K562 (cell line): ENCODE measurements around the gene PDHX. TPM values are rescaled to one million over a fixed set of nuclear protein-coding genes. Genes with fewer than 3 reads are reported as not detected.

ENCODE experiments used
- ATAC-seq: fragments of 200-7000 bp; cut with Tn5 transposase; 3 replicates; pipeline ENCODE4 v1.9.1; 2020; ENCODE audit warnings: moderate library complexity
- BruUV-seq: library from RNA; stranded (reverse); fragments of 400-500 nt; replicated peaks from 2 replicates; lab custom pipeline; 2021; lab: Mats Ljungman, UMichigan
- CTCF ChIA-PET: fragments of 300-600 bp; formaldehyde crosslinking; extraction: SDS; loops from one replicate; lab custom pipeline; 2021; ENCODE audit warnings: low intra/inter-chr PET ratio; lab: Yijun Ruan, JAX
- POLR2A ChIA-PET: fragments of 300-600, 350-650 bp; sonication (Branson Sonifier 250); formaldehyde crosslinking; extraction: SDS; loops from one replicate; lab custom pipeline; 2021; ENCODE audit warnings: antibody characterized with exemption, inconsistent platforms; lab: Yijun Ruan, JAX
- DNase-seq, 4 experiments: peaks; one replicate each; pipeline versions ENCODE4 v3.0.0 to v3.0.0-alpha.2; 2011 to 2018; ENCODE audit warnings: low spot score in 3 of 4, mixed read lengths in 3 of 4; ENCODE audit errors: extremely low read depth in 1 of 4
- FAIRE-seq: peaks from 2 replicates; lab custom pipeline; 2011; peaks lifted over from hg19 to GRCh38; lab: Jason Lieb, UNC
- H2AFZ ChIP-seq: 2 replicates; pipeline ENCODE4 v1.6.0; 2011; ENCODE audit warnings: low read depth, low read length, control low read depth, inconsistent platforms
- H3K27ac ChIP-seq: fragments of 200-600 bp; 3 replicates; pipeline ENCODE4 v1.8.0; 2011; ENCODE audit warnings: low read depth, mild to moderate bottlenecking, control low read depth, inconsistent platforms, low read length, moderate library complexity, mixed read lengths; ENCODE audit errors: extremely low read depth
- H3K27me3 ChIP-seq, 2 experiments: fragments of 300-600 bp in 1 of 2; 2 replicates in 1 of 2; 3 replicates in 1 of 2; pipeline versions ENCODE4 v1.6.0 to v1.8.0; 2011; ENCODE audit warnings: inconsistent platforms in 2 of 2, low read length in 2 of 2, mild to moderate bottlenecking in 1 of 2, mixed read lengths in 1 of 2, moderate library complexity in 1 of 2; ENCODE audit not compliant: control insufficient read depth in 2 of 2, insufficient read depth in 2 of 2
- H3K36me3 ChIP-seq: fragments of 300-600 bp; 3 replicates; pipeline ENCODE4 v1.8.0; 2011; ENCODE audit warnings: mild to moderate bottlenecking, low read length, inconsistent platforms; ENCODE audit not compliant: control insufficient read depth, insufficient read depth
- H3K4me1 ChIP-seq, 2 experiments: fragments of 200-600 bp in 1 of 2; replicated peaks in 1 of 2; 2 replicates in 1 of 2; 3 replicates in 1 of 2; pipeline versions ENCODE4 v1.5.1 to v1.8.0; 2011; ENCODE audit warnings: inconsistent platforms in 2 of 2, low read length in 2 of 2, mild to moderate bottlenecking in 1 of 2, mixed read lengths in 1 of 2, moderate library complexity in 1 of 2; ENCODE audit not compliant: control insufficient read depth in 2 of 2, insufficient read depth in 2 of 2
- H3K4me2 ChIP-seq: 2 replicates; pipeline ENCODE4 v1.6.1; 2011; ENCODE audit warnings: low read length, control low read depth, inconsistent platforms, mixed read lengths; ENCODE audit not compliant: insufficient read depth
- H3K4me3 ChIP-seq: fragments of 200-600 bp; sonication (generic), shearing (Covaris generic); 2 replicates; pipeline ENCODE4 v1.5.1; 2016; ENCODE audit warnings: control low read depth, inconsistent platforms
- H3K79me2 ChIP-seq: fragments of 200-600 bp; 3 replicates; pipeline ENCODE4 v1.8.0; 2011; ENCODE audit warnings: low read length, inconsistent platforms; ENCODE audit not compliant: control insufficient read depth, insufficient read depth
- H3K9ac ChIP-seq, 2 experiments: 2 replicates each; pipeline versions ENCODE4 v1.6.0 to v1.6.1; 2011; ENCODE audit warnings: low read depth in 2 of 2, low read length in 2 of 2, control low read depth in 1 of 2, inconsistent platforms in 1 of 2, mild to moderate bottlenecking in 1 of 2, mixed read lengths in 1 of 2; ENCODE audit not compliant: insufficient read depth in 1 of 2
- H3K9me1 ChIP-seq: one replicate; pipeline ENCODE4 v1.6.0; 2011; ENCODE audit warnings: inconsistent platforms, mild to moderate bottlenecking, low read length, moderate library complexity; ENCODE audit not compliant: control insufficient read depth, insufficient read depth
- H3K9me3 ChIP-seq: replicated peaks from 2 replicates; pipeline ENCODE4 v1.5.1; 2011; ENCODE audit warnings: low read depth, low read length, inconsistent platforms; ENCODE audit not compliant: control insufficient read depth, insufficient read depth
- H4K20me1 ChIP-seq: replicated peaks from 2 replicates; pipeline ENCODE4 v1.6.1; 2011; ENCODE audit warnings: low read length, inconsistent platforms, mixed read lengths; ENCODE audit not compliant: control insufficient read depth, insufficient read depth
- ELF2 ChIP-seq: fragments of 250-450 bp; sonication (Bioruptor Pico); IDR thresholded peaks from 2 replicates; pipeline ENCODE4 v1.5.0; 2021; ENCODE audit warnings: mild to moderate bottlenecking
- GATA2 ChIP-seq: sonication (generic); formaldehyde crosslinking; IDR thresholded peaks from 2 replicates; pipeline ENCODE4 v1.4.0; 2020; ENCODE audit warnings: mild to moderate bottlenecking, missing genetic modification reagents
- HLTF ChIP-seq: fragments of 450-650 bp; IDR thresholded peaks from 2 replicates; pipeline ENCODE4 v1.6.1; 2016
- MBD2 ChIP-seq: sonication (generic); IDR thresholded peaks from 2 replicates; pipeline ENCODE4 v1.6.1; 2016; ENCODE audit warnings: low read depth, borderline replicate concordance
- MYBL2 ChIP-seq, 2 experiments: fragments of 450-650 bp in 1 of 2; sonication (generic) in 1 of 2; formaldehyde crosslinking in 1 of 2; IDR thresholded peaks; 2 replicates each; pipeline versions ENCODE4 v1.6.1 to v1.8.1; 2017 to 2022; ENCODE audit warnings: borderline replicate concordance in 1 of 2, inconsistent platforms in 1 of 2, low read depth in 1 of 2, mild to moderate bottlenecking in 1 of 2, missing genetic modification reagents in 1 of 2, moderate library complexity in 1 of 2
- XRCC3 ChIP-seq: fragments of 450-650 bp; IDR thresholded peaks from 2 replicates; pipeline ENCODE4 v1.6.1; 2017; ENCODE audit warnings: mild to moderate bottlenecking, moderate library complexity
- WGBS: fragments of 100-300 bp; shearing (Covaris generic); methylation state at CpG from one replicate; pipeline ENCODE4 v1.1.6; 2016; ENCODE audit warnings: low coverage, mixed read lengths; ENCODE audit not compliant: insufficient coverage; ENCODE audit errors: missing lambda C conversion rate; 5-methylcytosine and 5-hydroxymethylcytosine counted together
- in situ Hi-C: fragments of 300-500 bp; cut with MboI; formaldehyde crosslinking; loops from 4 replicates; pipeline ENCODE4 v1.15.0; 2018; ENCODE audit warnings: inconsistent platforms, mixed read lengths
- intact Hi-C: fragments of 100-400 bp; cut with micrococcal nuclease; formaldehyde crosslinking; loops from 2 replicates; pipeline ENCODE4 v1.14.2; 2022
- polyA plus RNA-seq, 8 experiments: library from polyadenylated mRNA; depleted of rRNA in 4 of 8; stranded (reverse) in 5 of 8; unstranded in 3 of 8; fragments of >200 nt; fragmentation: Nextera tagmentation in 2 of 8; fragmentation: Illumina TruSeq in 1 of 8; extraction: Ambion mirVana in 2 of 8; extraction: Trizol in 1 of 8; gene quantifications; 2 replicates each; pipeline versions ENCODE4 v1.2.1 to v1.2.3, GENCODE V29; 2011 to 2014; ENCODE audit warnings: inconsistent platforms in 1 of 8, missing spikeins in 1 of 8
- total RNA-seq, 7 experiments: library from RNA; depleted of rRNA in 6 of 7; stranded (reverse); fragments of >200 nt in 6 of 7; fragmentation: Illumina TruSeq in 2 of 7; extraction: Trizol in 2 of 7; gene quantifications; 2 replicates each; pipeline versions ENCODE4 v1.2.1 to v1.2.3, GENCODE V29; 2011 to 2021; ENCODE audit warnings: low replicate concordance in 1 of 7
- TF ChIP-seq, protein P1 (sequence below): IDR thresholded peaks from 2 replicates; pipeline ENCODE4 v1.6.1; 2012; ENCODE audit warnings: low read depth, low read length, improper control_type of control experiment, borderline replicate concordance

PDHX gene
- total and polyA plus RNA-seq, 9 of the 15 experiments (the other 6 are each of a cell fraction or from before 2014, with no cell fraction given), result 20.8 to 43.5 (median 31.2) TPM

- 32% methylated on average over 5 of the region's 5 CpGs for WGBS
- Histone ChIP-seq H3K79me2 (no peaks in the 10 kb centered on the region), H3K36me3 (no peaks in the 10 kb centered on the region), H3K4me3 (no peak overlapping the region)
- CTCF ChIA-PET, result no interaction called here
- ATAC-seq (no peak), FAIRE-seq (no peak)
- no TSS peak for BruUV-seq
- intact Hi-C loops, result no loop called here
- TF ChIP-seq HLTF, result no peak
- no peak for TF ChIP-seq GATA2
- TF ChIP-seq, protein P1, sequence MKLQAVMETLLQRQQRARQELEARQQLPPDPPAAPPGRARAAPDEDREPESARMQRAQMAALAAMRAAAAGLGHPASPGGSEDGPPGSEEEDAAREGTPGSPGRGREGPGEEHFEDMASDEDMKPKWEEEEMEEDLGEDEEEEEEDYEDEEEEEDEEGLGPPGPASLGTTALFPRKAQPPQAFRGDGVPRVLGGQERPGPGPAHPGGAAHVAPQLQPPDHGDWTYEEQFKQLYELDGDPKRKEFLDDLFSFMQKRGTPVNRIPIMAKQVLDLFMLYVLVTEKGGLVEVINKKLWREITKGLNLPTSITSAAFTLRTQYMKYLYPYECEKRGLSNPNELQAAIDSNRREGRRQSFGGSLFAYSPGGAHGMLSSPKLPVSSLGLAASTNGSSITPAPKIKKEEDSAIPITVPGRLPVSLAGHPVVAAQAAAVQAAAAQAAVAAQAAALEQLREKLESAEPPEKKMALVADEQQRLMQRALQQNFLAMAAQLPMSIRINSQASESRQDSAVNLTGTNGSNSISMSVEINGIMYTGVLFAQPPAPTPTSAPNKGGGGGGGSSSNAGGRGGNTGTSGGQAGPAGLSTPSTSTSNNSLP, result no peak
- no peak for TF ChIP-seq XRCC3
- TF ChIP-seq MYBL2 (IDR thresholded peaks at IDR 0.05; ENCODE audit: low read depth), result no peak
- no peak for TF ChIP-seq MYBL2 (CRISPR knock-in tag; IDR thresholded peaks at IDR 0.05; ENCODE audit: borderline replicate concordance)
- TF ChIP-seq ELF2 (CRISPR knock-in tag), result no peak
- TF ChIP-seq MBD2, result no peak
- TF ChIP-seq, all 486 proteins: peak for 0
- H3K4me2 ChIP-seq, result no peak overlapping the region
- H2AFZ ChIP-seq, result no peak overlapping the region
- no peaks in the 10 kb centered on the region for H3K9me1 ChIP-seq
- no peak overlapping the region for H3K27ac ChIP-seq
- POLR2A ChIA-PET, result interaction anchor here (0.5 kb wide), 1 partner anchor 130 kb away, joined by 3 read pairs; the partner anchor contains the start of gene CD44
- DNase-seq, result no peak
- H3K9ac ChIP-seq, result no peak overlapping the region
- in situ Hi-C loops, result no loop called here
- no peaks in the 10 kb centered on the region for H3K4me1 ChIP-seq
- H4K20me1 ChIP-seq, result no peaks in the 10 kb centered on the region
- no peaks in the 10 kb centered on the region for H3K9me3 ChIP-seq
- H3K27me3 ChIP-seq, result no peaks in the 10 kb centered on the region
Observed at GRCh38 chr11:35009191-35009943, 92.9 kb downstream of the PDHX start.
